OCI-LY1 (cell line): ENCODE data around the gene CALB2.
"Not testable (repeated sequence)": the region's sequence is repeated elsewhere in the genome, so short reads cannot be mapped to it uniquely, and the experiment has no call there.

ENCODE experiments used
- H2AFZ ChIP-seq: fragments of 200-600 bp; sonication (generic), shearing (Covaris generic); 2 replicates; pipeline ENCODE4 v1.6.0; 2014; ENCODE audit warnings: antibody characterized with exemption, mild to moderate bottlenecking, low read length
- H3F3A ChIP-seq: fragments of 200-600 bp; sonication (generic), shearing (Covaris generic); 2 replicates; pipeline ENCODE4 v1.6.0; 2014; ENCODE audit warnings: mild to moderate bottlenecking, antibody characterized with exemption, low read length, moderate library complexity; ENCODE audit not compliant: insufficient read depth
- H3K27ac ChIP-seq: fragments of 200-600 bp; sonication (generic); 2 replicates; pipeline ENCODE4 v1.5.1; 2014; ENCODE audit warnings: low read length, mixed run types, mild to moderate bottlenecking, low read depth; ENCODE audit not compliant: poor library complexity, severe bottlenecking
- H3K27me3 ChIP-seq: fragments of 200-600 bp; sonication (generic); 2 replicates; pipeline ENCODE4 v1.6.0; 2014; ENCODE audit warnings: antibody characterized with exemption, mild to moderate bottlenecking, low read length, moderate library complexity; ENCODE audit not compliant: insufficient read depth
- H3K36me3 ChIP-seq: fragments of 200-600 bp; sonication (generic); 2 replicates; pipeline ENCODE4 v1.6.1; 2014; ENCODE audit warnings: mild to moderate bottlenecking, antibody characterized with exemption, low read length, moderate library complexity, mixed read lengths; ENCODE audit not compliant: insufficient read depth
- H3K4me1 ChIP-seq: fragments of 200-600 bp; sonication (generic); 2 replicates; pipeline ENCODE4 v1.5.1; 2014; ENCODE audit warnings: mild to moderate bottlenecking, low read length, moderate library complexity; ENCODE audit not compliant: insufficient read depth, severe bottlenecking
- H3K4me2 ChIP-seq: fragments of 200-600 bp; sonication (generic), shearing (Covaris generic); 2 replicates; pipeline ENCODE4 v1.6.1; 2014; ENCODE audit warnings: low read length
- H3K4me3 ChIP-seq: fragments of 200-600 bp; sonication (generic); 2 replicates; pipeline ENCODE4 v1.5.1; 2014; ENCODE audit warnings: low read length, low read depth, mild to moderate bottlenecking, mixed read lengths; ENCODE audit not compliant: poor library complexity, severe bottlenecking
- H3K79me2 ChIP-seq: fragments of 200-600 bp; shearing (Covaris generic); 2 replicates; pipeline ENCODE4 v1.6.1; 2016; ENCODE audit warnings: mixed run types, low read length, mixed read lengths; ENCODE audit not compliant: insufficient read depth
- H3K9ac ChIP-seq: fragments of 200-600 bp; sonication (generic), shearing (Covaris generic); 2 replicates; pipeline ENCODE4 v1.6.1; 2014; ENCODE audit warnings: mild to moderate bottlenecking, low read length, mixed read lengths
- H3K9me2 ChIP-seq: fragments of 200-600 bp; sonication (generic), shearing (Covaris generic); 2 replicates; pipeline ENCODE4 v1.6.1; 2014; ENCODE audit warnings: low read depth, mild to moderate bottlenecking, low read length, mixed read lengths
- H3K9me3 ChIP-seq: fragments of 200-600 bp; shearing (Covaris generic); 2 replicates; pipeline ENCODE4 v1.6.1; 2014; ENCODE audit warnings: low read length, mixed read lengths
- H4K20me1 ChIP-seq: fragments of 200-600 bp; sonication (generic), shearing (Covaris generic); 2 replicates; pipeline ENCODE4 v1.6.0; 2016; ENCODE audit warnings: mild to moderate bottlenecking, low read length; ENCODE audit not compliant: insufficient read depth
- CTCF ChIP-seq: fragments of 200-600 bp; sonication (generic), shearing (Covaris generic); IDR thresholded peaks from 2 replicates; pipeline ENCODE4 v1.5.1; 2017; ENCODE audit warnings: mild to moderate bottlenecking, antibody characterized with exemption, low read length, moderate library complexity, mixed read lengths
- EZH2 ChIP-seq: fragments of 200-600 bp; sonication (generic), shearing (Covaris generic); IDR thresholded peaks from 2 replicates; pipeline ENCODE4 v1.8.0; 2017; ENCODE audit warnings: borderline replicate concordance, mixed run types, mild to moderate bottlenecking, antibody characterized with exemption, low read length, moderate library complexity, mixed read lengths

CALB2 gene

DNA sequence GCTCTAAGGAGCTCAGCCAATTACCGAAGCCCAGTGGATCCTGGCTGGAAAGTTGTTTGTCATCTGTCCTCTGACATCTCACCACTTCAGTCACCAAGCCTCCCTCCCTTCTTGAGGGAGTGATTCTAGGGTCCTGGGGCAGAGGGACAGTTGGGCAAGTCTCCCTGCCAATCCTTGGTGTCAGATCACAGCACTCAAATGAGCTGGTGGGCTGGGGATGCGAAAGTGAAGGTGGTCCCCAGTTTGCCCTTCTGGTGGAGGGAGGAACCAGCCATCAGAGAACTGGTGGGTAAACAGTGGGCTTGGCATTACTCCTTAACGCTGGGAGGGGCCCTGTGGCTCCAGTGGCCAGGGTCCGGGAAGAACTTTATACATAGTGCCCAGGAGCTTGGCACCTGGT lies 4.4 kb upstream of the CALB2 start:
- no peak overlapping the region for H3K4me3 ChIP-seq
- H4K20me1 ChIP-seq = no peaks in the 10 kb centered on the region
- no peaks in the 10 kb centered on the region for H3K36me3 ChIP-seq
- no peak for TF ChIP-seq EZH2
- TF ChIP-seq CTCF = no peak
- no peaks in the 10 kb centered on the region for H3K9me2 ChIP-seq
- no peaks in the 10 kb centered on the region for H3F3A ChIP-seq
- no peaks in the 10 kb centered on the region for H3K4me1 ChIP-seq
- no peaks in the 10 kb centered on the region for H3K9me3 ChIP-seq
- H3K9ac ChIP-seq = no peak overlapping the region
- H3K27ac ChIP-seq = no peak overlapping the region
- no peaks in the 10 kb centered on the region for H3K27me3 ChIP-seq
- no peak overlapping the region for H2AFZ ChIP-seq
- H3K4me2 ChIP-seq = no peak overlapping the region
- H3K79me2 ChIP-seq = no peaks in the 10 kb centered on the region

DNA sequence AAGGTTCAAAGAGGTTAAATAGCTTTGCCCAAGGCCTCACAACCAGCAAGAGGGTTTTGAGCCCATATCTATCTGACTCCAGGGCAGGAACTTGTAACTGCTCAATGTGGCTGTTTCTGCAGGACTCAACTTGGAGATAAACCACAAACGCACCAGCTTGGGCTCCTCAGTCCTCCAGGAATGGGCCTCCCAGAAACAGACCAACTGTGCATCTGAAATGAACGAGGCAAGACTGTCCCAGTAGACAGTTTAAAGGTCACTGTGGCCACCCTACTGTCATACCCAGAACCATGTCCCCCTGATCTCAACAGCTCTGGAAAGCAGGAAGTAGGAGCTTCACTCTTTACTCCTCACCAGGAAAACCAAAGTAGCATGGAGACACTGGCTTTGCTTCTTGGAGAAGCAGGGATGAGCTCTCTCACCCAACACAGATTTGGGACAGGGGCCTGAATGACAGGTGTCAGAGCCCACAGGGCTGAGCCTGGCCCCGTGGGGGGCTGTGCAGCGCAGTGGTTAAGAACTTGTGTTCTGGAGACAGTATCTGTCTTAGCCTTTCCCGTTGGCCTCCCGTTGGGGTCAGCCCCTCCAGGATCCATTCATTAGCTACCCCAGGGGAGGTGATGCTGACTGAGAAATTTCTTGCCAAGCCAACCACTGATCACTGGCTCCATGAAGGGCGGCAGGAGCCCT lies 2.3 kb upstream of the CALB2 start:
- Histone ChIP-seq H3K9me3 (no peaks in the 10 kb centered on the region), H3K4me3 (no peak overlapping the region), H3K9ac (no peak overlapping the region), H4K20me1 (no peaks in the 10 kb centered on the region), H3K4me1 (no peaks in the 10 kb centered on the region), H3K4me2 (no peak overlapping the region), H3K27ac (no peak overlapping the region), H3K27me3 (0 out of 2 replicates have a peak, but pooled peaks cover 4% of the 10 kb centered on the region), H3K79me2 (no peaks in the 10 kb centered on the region), H3K9me2 (no peaks in the 10 kb centered on the region), H3F3A (no peaks in the 10 kb centered on the region), H3K36me3 (no peaks in the 10 kb centered on the region), H2AFZ (no peak overlapping the region)
- no peak for TF ChIP-seq CTCF
- TF ChIP-seq EZH2 = no peak

GRCh38 chr16:71356936-71357335 lies 1.6 kb upstream of the CALB2 start:
- H3K9me2 ChIP-seq, H3K9me3 ChIP-seq, H3K4me2 ChIP-seq, H3K36me3 ChIP-seq, H3K4me3 ChIP-seq, H3K27me3 ChIP-seq, H3K27ac ChIP-seq, H3K4me1 ChIP-seq, H3K9ac ChIP-seq, H2AFZ ChIP-seq, H3F3A ChIP-seq, H4K20me1 ChIP-seq, H3K79me2 ChIP-seq: not testable (repeated sequence)

GRCh38 chr16:71357681-71358080 lies 842 bp upstream of the CALB2 start:
- Histone ChIP-seq H3K4me2 (no peak overlapping the region), H3K9ac (no peak overlapping the region), H3K4me1 (no peaks in the 10 kb centered on the region), H4K20me1 (no peaks in the 10 kb centered on the region), H3K4me3 (no peak overlapping the region), H3K9me2 (no peaks in the 10 kb centered on the region), H3K36me3 (no peaks in the 10 kb centered on the region), H3K9me3 (no peaks in the 10 kb centered on the region), H2AFZ (no peak overlapping the region), H3K27ac (no peak overlapping the region), H3K27me3 (0 out of 2 replicates have a peak, but pooled peaks cover 4% of the 10 kb centered on the region), H3K79me2 (no peaks in the 10 kb centered on the region), H3F3A (no peaks in the 10 kb centered on the region)
- TF ChIP-seq EZH2 = no peak
- TF ChIP-seq CTCF = no peak
